Upper lobe of left lung (tissue), 4 donors: ENCODE results near the gene PELI3.

ENCODE experiments used
- EP300 ChIP-seq, 4 donors: sonication (generic); formaldehyde crosslinking; IDR thresholded peaks; one replicate each; pipeline ENCODE4 v1.5.1; 2017; ENCODE audit warnings: antibody characterized with exemption in 4 of 4, control low read depth in 2 of 4
- POLR2A ChIP-seq, 4 donors: fragments of 450-650 bp; IDR thresholded peaks; one replicate each; pipeline ENCODE4 v1.5.1; 2016 to 2017; ENCODE audit warnings: antibody characterized with exemption in 4 of 4, mild to moderate bottlenecking in 2 of 4
- POLR2AphosphoS5 ChIP-seq, 2 donors: sonication (generic); formaldehyde crosslinking; IDR thresholded peaks; one replicate each; pipeline ENCODE4 v1.5.1; 2017; ENCODE audit warnings: antibody characterized with exemption in 2 of 2
- TF ChIP-seq, protein P1 (sequence below), 6 experiments: fragments of 450-650 bp in 4 of 6; fragments of 200-600 bp in 2 of 6; sonication (generic) in 2 of 6; IDR thresholded peaks; one replicate each; pipeline ENCODE4 v1.5.1; 2016 to 2019; ENCODE audit warnings: antibody characterized with exemption in 6 of 6

DNA sequence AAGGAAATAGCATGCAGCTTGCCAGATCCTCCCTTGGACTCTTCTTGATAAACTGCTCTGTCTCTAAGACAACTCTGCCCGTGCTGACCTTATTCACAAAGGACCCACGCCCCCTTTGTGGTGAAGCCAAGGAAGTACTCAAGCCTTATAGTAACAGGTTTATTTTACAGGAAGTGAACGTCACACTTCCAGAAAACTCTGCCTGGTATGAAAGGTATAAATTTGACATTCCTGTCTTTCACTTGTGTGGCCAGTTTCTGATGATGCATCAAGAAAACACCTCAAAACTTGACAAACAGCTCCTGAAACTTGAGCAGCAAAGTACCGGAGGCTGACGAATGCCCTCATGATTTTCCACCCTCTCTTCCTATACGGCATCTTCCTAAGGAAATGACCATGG lies 12.5 kb upstream of the PELI3 start:
- TF ChIP-seq, protein P1, sequence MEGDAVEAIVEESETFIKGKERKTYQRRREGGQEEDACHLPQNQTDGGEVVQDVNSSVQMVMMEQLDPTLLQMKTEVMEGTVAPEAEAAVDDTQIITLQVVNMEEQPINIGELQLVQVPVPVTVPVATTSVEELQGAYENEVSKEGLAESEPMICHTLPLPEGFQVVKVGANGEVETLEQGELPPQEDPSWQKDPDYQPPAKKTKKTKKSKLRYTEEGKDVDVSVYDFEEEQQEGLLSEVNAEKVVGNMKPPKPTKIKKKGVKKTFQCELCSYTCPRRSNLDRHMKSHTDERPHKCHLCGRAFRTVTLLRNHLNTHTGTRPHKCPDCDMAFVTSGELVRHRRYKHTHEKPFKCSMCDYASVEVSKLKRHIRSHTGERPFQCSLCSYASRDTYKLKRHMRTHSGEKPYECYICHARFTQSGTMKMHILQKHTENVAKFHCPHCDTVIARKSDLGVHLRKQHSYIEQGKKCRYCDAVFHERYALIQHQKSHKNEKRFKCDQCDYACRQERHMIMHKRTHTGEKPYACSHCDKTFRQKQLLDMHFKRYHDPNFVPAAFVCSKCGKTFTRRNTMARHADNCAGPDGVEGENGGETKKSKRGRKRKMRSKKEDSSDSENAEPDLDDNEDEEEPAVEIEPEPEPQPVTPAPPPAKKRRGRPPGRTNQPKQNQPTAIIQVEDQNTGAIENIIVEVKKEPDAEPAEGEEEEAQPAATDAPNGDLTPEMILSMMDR (IDR thresholded peaks at IDR 0.05): no peak
- TF ChIP-seq POLR2A (IDR thresholded peaks at IDR 0.05) (no peak), POLR2AphosphoS5 (IDR thresholded peaks at IDR 0.05) (no peak), EP300 (IDR thresholded peaks at IDR 0.05) (no peak)
